Neuronal stem cell (in vitro differentiated cells): Measurements from ENCODE around the gene COL4A4.

Source experiments
- DNase-seq: peaks from one replicate; pipeline ENCODE4 v3.0.0-alpha.2; 2013; ENCODE audit warnings: low spot score
- H2AFZ ChIP-seq: one replicate; pipeline ENCODE4 v1.6.1; 2013; ENCODE audit warnings: mild to moderate bottlenecking, low read length, inconsistent platforms
- H2AK5ac ChIP-seq: 2 replicates; pipeline ENCODE4 v1.6.1; 2013; ENCODE audit warnings: low read depth, mild to moderate bottlenecking, inconsistent platforms, low read length, moderate library complexity, mixed read lengths
- H2BK120ac ChIP-seq: 2 replicates; pipeline ENCODE4 v1.6.1; 2013; ENCODE audit warnings: low read depth, mild to moderate bottlenecking, inconsistent platforms, low read length, moderate library complexity, mixed read lengths
- H2BK12ac ChIP-seq: one replicate; pipeline ENCODE4 v1.6.1; 2013; ENCODE audit warnings: low read length, inconsistent platforms
- H2BK15ac ChIP-seq: 2 replicates; pipeline ENCODE4 v1.6.1; 2013; ENCODE audit warnings: mild to moderate bottlenecking, low read length, inconsistent platforms, mixed read lengths
- H2BK5ac ChIP-seq: one replicate; pipeline ENCODE4 v1.6.1; 2013; ENCODE audit warnings: inconsistent platforms, mild to moderate bottlenecking, low read length, moderate library complexity
- H3K14ac ChIP-seq: one replicate; pipeline ENCODE4 v1.6.1; 2013; ENCODE audit warnings: low read length, inconsistent platforms
- H3K18ac ChIP-seq: 2 replicates; pipeline ENCODE4 v1.6.1; 2013; ENCODE audit warnings: low read length, inconsistent platforms
- H3K23ac ChIP-seq: 2 replicates; pipeline ENCODE4 v1.6.1; 2013; ENCODE audit warnings: low read depth, mild to moderate bottlenecking, mixed read lengths, low read length, inconsistent platforms; ENCODE audit not compliant: poor library complexity
- H3K27ac ChIP-seq: replicated peaks from 3 replicates; pipeline ENCODE4 v1.5.1; 2013; ENCODE audit warnings: low read length, inconsistent platforms
- H3K27me3 ChIP-seq, 3 experiments: 2 replicates each; pipeline ENCODE4 v1.6.1; 2013; ENCODE audit warnings: low read length in 3 of 3, mild to moderate bottlenecking in 2 of 3, inconsistent platforms in 1 of 3, low read depth in 1 of 3, mixed read lengths in 1 of 3, moderate library complexity in 1 of 3; ENCODE audit not compliant: control insufficient read depth in 3 of 3, insufficient read depth in 3 of 3
- H3K36me3 ChIP-seq, 2 donors: replicated peaks in 1 of 2; 2 replicates each; pipeline ENCODE4 v1.6.1; 2013; ENCODE audit warnings: low read length in 2 of 2; ENCODE audit not compliant: control insufficient read depth in 2 of 2, insufficient read depth in 2 of 2
- H3K4ac ChIP-seq: 2 replicates; pipeline ENCODE4 v1.6.1; 2013; ENCODE audit warnings: inconsistent platforms, mild to moderate bottlenecking, low read length, moderate library complexity
- H3K4me1 ChIP-seq, 2 donors: 1 replicate in 1 of 2; 2 replicates in 1 of 2; pipeline ENCODE4 v1.6.1; 2013; ENCODE audit warnings: low read length in 2 of 2, low read depth in 1 of 2; ENCODE audit not compliant: control insufficient read depth in 2 of 2, insufficient read depth in 1 of 2
- H3K4me2 ChIP-seq: one replicate; pipeline ENCODE4 v1.6.1; 2013; ENCODE audit warnings: mild to moderate bottlenecking, low read length, inconsistent platforms; ENCODE audit not compliant: insufficient read depth, poor library complexity, severe bottlenecking
- H3K4me3 ChIP-seq, 2 donors: 2 replicates each; pipeline ENCODE4 v1.5.1; 2013; ENCODE audit warnings: low read length in 2 of 2, mild to moderate bottlenecking in 2 of 2, inconsistent platforms in 1 of 2, moderate library complexity in 1 of 2
- H3K79me1 ChIP-seq: one replicate; pipeline ENCODE4 v1.6.1; 2013; ENCODE audit warnings: low read depth, mild to moderate bottlenecking, inconsistent platforms, low read length, moderate library complexity
- H3K9ac ChIP-seq: one replicate; pipeline ENCODE4 v1.6.1; 2013; ENCODE audit warnings: mild to moderate bottlenecking, low read depth, low read length, inconsistent platforms; ENCODE audit not compliant: poor library complexity
- H3K9me3 ChIP-seq, 2 donors: replicated peaks in 1 of 2; 2 replicates each; pipeline versions ENCODE3 to v1.6.1; 2013; ENCODE audit warnings: low read length in 2 of 2, mild to moderate bottlenecking in 2 of 2, inconsistent platforms in 1 of 2, low read depth in 1 of 2, mixed read lengths in 1 of 2, moderate library complexity in 1 of 2; ENCODE audit not compliant: control insufficient read depth in 2 of 2, insufficient read depth in 1 of 2
- H4K8ac ChIP-seq: one replicate; pipeline ENCODE4 v1.6.1; 2013; ENCODE audit warnings: low read depth, mild to moderate bottlenecking, inconsistent platforms, low read length, moderate library complexity
- H4K91ac ChIP-seq: one replicate; pipeline ENCODE4 v1.6.1; 2013; ENCODE audit warnings: low read length, low read depth, mild to moderate bottlenecking, inconsistent platforms; ENCODE audit not compliant: poor library complexity
- WGBS, 2 donors: extraction: QIAGEN DNeasy Blood & Tissue Kit; methylation state at CpG; one replicate each; pipeline ENCODE4 v1.1.7; 2013; ENCODE audit warnings: missing lambda C conversion rate in 2 of 2, mixed read lengths in 1 of 2; ENCODE audit not compliant: insufficient read length in 2 of 2, insufficient replicate concordance in 1 of 2; ENCODE audit errors: extremely low coverage in 2 of 2; 5-methylcytosine and 5-hydroxymethylcytosine counted together

COL4A4 gene

GRCh38 chr2:227030789-227031188 is 133.2 kb downstream of the COL4A4 start:
- no peaks in the 10 kb centered on the region for H3K9me3 ChIP-seq
- H3K27me3 ChIP-seq: no peaks in the 10 kb centered on the region
- H2BK15ac ChIP-seq: no peak overlapping the region
- no peaks in the 10 kb centered on the region for H3K36me3 ChIP-seq
- H3K14ac ChIP-seq: no peak overlapping the region
- H2BK120ac ChIP-seq: no peak overlapping the region
- no peak overlapping the region for H2BK5ac ChIP-seq
- H3K4me3 ChIP-seq: no peak overlapping the region
- H2AFZ ChIP-seq: no peak overlapping the region
- H3K27ac ChIP-seq: no peak overlapping the region
- H3K4me1 ChIP-seq: peaks cover 0 to 2% of the 10 kb centered on the region in 2 donors
- 100% methylated on average over 1 of the region's 2 CpGs; no CpG with 5 or more reads in 1 of the 2 donors for WGBS, 2 donors
- H4K91ac ChIP-seq: no peak overlapping the region
- H2AK5ac ChIP-seq: no peak overlapping the region
- H3K23ac ChIP-seq: no peak overlapping the region
- no peak overlapping the region for H3K18ac ChIP-seq
- no peak overlapping the region for H3K9ac ChIP-seq
- no peak for DNase-seq
- no peak overlapping the region for H3K4ac ChIP-seq
- no peak overlapping the region for H4K8ac ChIP-seq
- no peak overlapping the region for H2BK12ac ChIP-seq
- no peak overlapping the region for H3K4me2 ChIP-seq
- H3K79me1 ChIP-seq: no peaks in the 10 kb centered on the region

GRCh38 chr2:227029426-227030105 is 134.4 kb downstream of the COL4A4 start:
- Histone ChIP-seq H4K8ac (no peak overlapping the region), H3K4me3 (no peak overlapping the region), H3K4me1 (no peaks in the 10 kb centered on the region), H3K14ac (no peak overlapping the region), H3K9me3 (no peaks in the 10 kb centered on the region), H3K36me3 (no peaks in the 10 kb centered on the region), H3K4ac (no peak overlapping the region), H2BK120ac (no peak overlapping the region), H3K79me1 (no peaks in the 10 kb centered on the region), H3K18ac (no peak overlapping the region), H2AK5ac (no peak overlapping the region), H2BK15ac (no peak overlapping the region), H3K23ac (no peak overlapping the region), H2AFZ (no peak overlapping the region), H3K9ac (no peak overlapping the region), H3K27ac (no peak overlapping the region), H2BK5ac (no peak overlapping the region), H3K4me2 (no peak overlapping the region), H2BK12ac (no peak overlapping the region), H4K91ac (no peak overlapping the region), H3K27me3 (no peaks in the 10 kb centered on the region)
- no peak for DNase-seq
- WGBS, 2 donors: no CpG with 5 or more reads among the region's 3 CpGs

GRCh38 chr2:227025510-227025909 is 138.5 kb downstream of the COL4A4 start:
- H3K36me3 ChIP-seq: no peaks in the 10 kb centered on the region
- H3K27me3 ChIP-seq: no peaks in the 10 kb centered on the region
- H4K91ac ChIP-seq: no peak overlapping the region
- no peak overlapping the region for H3K4me2 ChIP-seq
- no peak overlapping the region for H4K8ac ChIP-seq
- H2BK120ac ChIP-seq: no peak overlapping the region
- no peak overlapping the region for H3K14ac ChIP-seq
- H3K4ac ChIP-seq: no peak overlapping the region
- H3K79me1 ChIP-seq: no peaks in the 10 kb centered on the region
- no peak overlapping the region for H3K4me3 ChIP-seq
- H3K18ac ChIP-seq: no peak overlapping the region
- no peak overlapping the region for H2BK5ac ChIP-seq
- no peak for DNase-seq
- H2BK15ac ChIP-seq: no peak overlapping the region
- no peak overlapping the region for H3K27ac ChIP-seq
- no peak overlapping the region for H3K23ac ChIP-seq
- H2AK5ac ChIP-seq: no peak overlapping the region
- no peaks in the 10 kb centered on the region for H3K4me1 ChIP-seq
- no peak overlapping the region for H3K9ac ChIP-seq
- no peak overlapping the region for H2AFZ ChIP-seq
- WGBS, 2 donors: no CpG with 5 or more reads among the region's 2 CpGs
- H3K9me3 ChIP-seq: no peaks in the 10 kb centered on the region
- no peak overlapping the region for H2BK12ac ChIP-seq

GRCh38 chr2:227022608-227023007 is 141.4 kb downstream of the COL4A4 start:
- H4K91ac ChIP-seq: no peak overlapping the region
- H2AK5ac ChIP-seq: no peak overlapping the region
- H3K18ac ChIP-seq: no peak overlapping the region
- no peak overlapping the region for H2BK120ac ChIP-seq
- no peaks in the 10 kb centered on the region for H3K36me3 ChIP-seq
- H3K14ac ChIP-seq: no peak overlapping the region
- no CpG with 5 or more reads among the region's 3 CpGs for WGBS, 2 donors
- H4K8ac ChIP-seq: no peak overlapping the region
- no peaks in the 10 kb centered on the region for H3K79me1 ChIP-seq
- no peak for DNase-seq
- no peaks in the 10 kb centered on the region for H3K27me3 ChIP-seq
- no peak overlapping the region for H3K4ac ChIP-seq
- H3K9ac ChIP-seq: no peak overlapping the region
- H2BK5ac ChIP-seq: no peak overlapping the region
- H3K27ac ChIP-seq: no peak overlapping the region
- H2BK12ac ChIP-seq: no peak overlapping the region
- H3K4me1 ChIP-seq: no peaks in the 10 kb centered on the region
- no peaks in the 10 kb centered on the region for H3K9me3 ChIP-seq
- H3K4me2 ChIP-seq: no peak overlapping the region
- H3K23ac ChIP-seq: no peak overlapping the region
- no peak overlapping the region for H2AFZ ChIP-seq
- no peak overlapping the region for H3K4me3 ChIP-seq
- H2BK15ac ChIP-seq: no peak overlapping the region
